WTC11 (cell line): ENCODE measurements around the gene ELP2. TPM values are rescaled to one million over a fixed set of nuclear protein-coding genes. Genes with fewer than 3 reads are reported as not detected.
A peak's percentile ranks its signal among the peaks of the same experiment; 100 is the strongest.

Experiments
- ATAC-seq: fragments of 200-7000 bp; cut with Tn5 transposase; 2 replicates; pipeline ENCODE4 v1.10.0; 2021; ENCODE audit warnings: mild to moderate bottlenecking, moderate library complexity
- CTCF ChIA-PET: fragments of 300-600 bp; sonication (Branson Sonifier 250); formaldehyde crosslinking; loops from one replicate; lab custom pipeline; 2021; ENCODE audit warnings: antibody characterized with exemption; lab: Charles Lee
- POLR2A ChIA-PET: fragments of 350-600 bp; sonication (Branson Sonifier 250); formaldehyde crosslinking; loops from one replicate; lab custom pipeline; 2021; ENCODE audit warnings: antibody characterized with exemption; lab: Charles Lee
- DNase-seq: peaks from one replicate; pipeline ENCODE4 v3.0.0; 2021; ENCODE audit warnings: low spot score
- H3K27ac Mint-ChIP-seq: 2 replicates; pipeline ENCODE4 v1.8.0; 2021; ENCODE audit warnings: mixed read lengths
- H3K27me3 Mint-ChIP-seq: 2 replicates; pipeline ENCODE4 v1.8.0; 2021; ENCODE audit warnings: low read depth, mild to moderate bottlenecking, moderate library complexity, mixed read lengths
- H3K36me3 Mint-ChIP-seq: 2 replicates; pipeline ENCODE4 v1.8.0; 2021; ENCODE audit warnings: mixed read lengths
- H3K4me1 Mint-ChIP-seq: 2 replicates; pipeline ENCODE4 v1.8.0; 2022; ENCODE audit warnings: mixed read lengths
- H3K4me3 Mint-ChIP-seq: 2 replicates; pipeline ENCODE4 v1.8.0; 2021; ENCODE audit warnings: mild to moderate bottlenecking, moderate library complexity, mixed read lengths
- H3K9me3 Mint-ChIP-seq: 2 replicates; pipeline ENCODE4 v1.8.0; 2021; ENCODE audit warnings: mixed read lengths
- CREM ChIP-seq: sonication (generic); formaldehyde crosslinking; IDR thresholded peaks from 2 replicates; pipeline ENCODE4 v1.8.1; 2022; ENCODE audit warnings: mild to moderate bottlenecking, missing genetic modification reagents, moderate library complexity
- FOXK1 ChIP-seq: sonication (generic); formaldehyde crosslinking; IDR thresholded peaks from 2 replicates; pipeline ENCODE4 v1.8.0; 2022; ENCODE audit warnings: mild to moderate bottlenecking, moderate library complexity, missing genetic modification reagents
- FOXP1 ChIP-seq: sonication (generic); formaldehyde crosslinking; IDR thresholded peaks from 2 replicates; pipeline ENCODE4 v1.8.0; 2022; ENCODE audit warnings: missing genetic modification reagents, mild to moderate bottlenecking, moderate library complexity, borderline replicate concordance
- MXD4 ChIP-seq: fragments of 250-450 bp; sonication (Bioruptor Pico); IDR thresholded peaks from 2 replicates; pipeline ENCODE4 v1.8.0; 2021; ENCODE audit warnings: mild to moderate bottlenecking, moderate library complexity, borderline replicate concordance
- NR3C1 ChIP-seq: sonication (generic); formaldehyde crosslinking; conservative IDR thresholded peaks from 2 replicates; pipeline ENCODE4 v1.8.1; 2023; ENCODE audit warnings: low read depth, mild to moderate bottlenecking, missing genetic modification reagents
- TCF7 ChIP-seq: sonication (generic); formaldehyde crosslinking; IDR thresholded peaks from 2 replicates; pipeline ENCODE4 v1.8.0; 2022; ENCODE audit warnings: mild to moderate bottlenecking, low read depth, missing genetic modification reagents, moderate library complexity
- ZBTB21 ChIP-seq: sonication (generic); formaldehyde crosslinking; IDR thresholded peaks from 2 replicates; pipeline ENCODE4 v1.8.1; 2023; ENCODE audit warnings: mild to moderate bottlenecking, missing genetic modification reagents, borderline replicate concordance
- ZNF121 ChIP-seq: sonication (generic); formaldehyde crosslinking; IDR thresholded peaks from 2 replicates; pipeline ENCODE4 v1.8.0; 2023; ENCODE audit warnings: missing genetic modification reagents
- total RNA-seq: library from RNA; stranded (reverse); gene quantifications from 3 replicates; pipeline ENCODE4 v1.2.3, GENCODE V29; 2021
- TF ChIP-seq, protein P1 (sequence below): sonication (generic); formaldehyde crosslinking; IDR thresholded peaks from 2 replicates; pipeline ENCODE4 v1.8.1; 2022; ENCODE audit warnings: low read depth, mild to moderate bottlenecking, moderate library complexity, missing genetic modification reagents, borderline replicate concordance
- TF ChIP-seq, protein P2 (sequence below): sonication (generic); formaldehyde crosslinking; IDR thresholded peaks from 2 replicates; pipeline ENCODE4 v1.8.1; 2023; ENCODE audit warnings: mild to moderate bottlenecking, moderate library complexity, missing genetic modification reagents
- TF ChIP-seq, protein P3 (sequence below): sonication (generic); formaldehyde crosslinking; IDR thresholded peaks from 2 replicates; pipeline ENCODE4 v1.8.0; 2023; ENCODE audit warnings: mild to moderate bottlenecking, missing genetic modification reagents
- TF ChIP-seq, protein P4 (sequence below): sonication (generic); formaldehyde crosslinking; conservative IDR thresholded peaks from 2 replicates; pipeline ENCODE4 v1.8.1; 2022; ENCODE audit warnings: mild to moderate bottlenecking, missing genetic modification reagents
- TF ChIP-seq, protein P5 (sequence below): sonication (generic); formaldehyde crosslinking; IDR thresholded peaks from 2 replicates; pipeline ENCODE4 v1.8.1; 2023; ENCODE audit warnings: mild to moderate bottlenecking, missing genetic modification reagents
- TF ChIP-seq, protein P6 (sequence below): fragments of 250-450 bp; sonication (Bioruptor Pico); IDR thresholded peaks from 2 replicates; pipeline ENCODE4 v1.9.0; 2021; ENCODE audit warnings: moderate library complexity, mild to moderate bottlenecking, inconsistent platforms, borderline replicate concordance

The ELP2 gene
- total RNA-seq, 1 experiment from 2014 or later: 141 TPM

DNA sequence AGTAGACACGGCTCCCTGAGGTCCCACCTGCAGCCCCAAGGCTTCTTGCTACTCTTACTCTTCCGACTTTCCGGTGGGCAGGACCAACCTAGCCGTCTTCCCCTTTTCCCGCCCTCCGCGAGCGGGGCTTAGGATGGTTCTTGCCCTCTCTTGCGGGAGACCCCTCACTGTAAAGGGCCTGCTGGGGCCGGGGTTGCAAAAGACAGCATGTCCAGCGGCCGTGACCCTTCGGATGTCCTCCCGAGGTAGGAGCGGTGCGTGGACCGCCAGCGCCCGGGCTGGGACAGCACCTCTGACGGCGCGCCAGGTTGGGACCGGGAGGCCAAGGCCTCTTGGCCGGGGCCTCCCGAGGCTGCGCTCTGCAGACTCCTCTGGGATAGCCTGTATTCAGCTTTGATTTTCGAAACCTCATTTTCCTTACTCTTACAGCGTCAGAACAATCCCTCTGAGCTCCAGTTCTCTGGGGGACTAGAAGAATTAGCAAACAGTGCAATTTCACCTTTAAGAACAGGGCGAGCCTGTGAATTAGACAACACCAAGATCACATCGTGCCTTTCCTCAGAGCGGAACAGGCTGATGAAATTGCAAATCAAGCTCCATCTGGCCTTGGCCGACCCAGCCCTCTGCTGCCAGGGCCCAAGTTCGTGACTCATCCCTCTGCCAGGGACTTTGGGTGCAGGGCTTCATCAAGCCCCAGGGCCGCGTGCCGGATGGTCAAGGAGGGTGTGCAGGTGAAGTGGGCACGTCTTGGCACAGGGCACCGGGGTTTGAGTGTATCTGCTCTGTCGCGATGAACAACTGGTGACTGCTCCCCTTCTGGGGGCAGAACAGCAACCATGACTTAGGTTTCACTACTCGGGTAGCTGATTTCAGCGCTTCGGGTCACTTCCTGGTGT is 58.4 kb downstream of the ELP2 start (continued):
- TF ChIP-seq, protein P1, sequence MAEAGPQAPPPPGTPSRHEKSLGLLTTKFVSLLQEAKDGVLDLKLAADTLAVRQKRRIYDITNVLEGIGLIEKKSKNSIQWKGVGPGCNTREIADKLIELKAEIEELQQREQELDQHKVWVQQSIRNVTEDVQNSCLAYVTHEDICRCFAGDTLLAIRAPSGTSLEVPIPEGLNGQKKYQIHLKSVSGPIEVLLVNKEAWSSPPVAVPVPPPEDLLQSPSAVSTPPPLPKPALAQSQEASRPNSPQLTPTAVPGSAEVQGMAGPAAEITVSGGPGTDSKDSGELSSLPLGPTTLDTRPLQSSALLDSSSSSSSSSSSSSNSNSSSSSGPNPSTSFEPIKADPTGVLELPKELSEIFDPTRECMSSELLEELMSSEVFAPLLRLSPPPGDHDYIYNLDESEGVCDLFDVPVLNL: 0 out of 2 replicates have a peak, but pooled peaks have one; percentile 61
- TF ChIP-seq FOXK1 (CRISPR knock-in tag) (peak; percentile 58; the same call in 1 of the 2 replicates), TCF7 (CRISPR knock-in tag) (peak; percentile 78; the same call in 1 of the 2 replicates), FOXP1 (CRISPR knock-in tag) (0 out of 2 replicates have a peak, but pooled peaks have one; percentile 68)
- TF ChIP-seq, protein P2, sequence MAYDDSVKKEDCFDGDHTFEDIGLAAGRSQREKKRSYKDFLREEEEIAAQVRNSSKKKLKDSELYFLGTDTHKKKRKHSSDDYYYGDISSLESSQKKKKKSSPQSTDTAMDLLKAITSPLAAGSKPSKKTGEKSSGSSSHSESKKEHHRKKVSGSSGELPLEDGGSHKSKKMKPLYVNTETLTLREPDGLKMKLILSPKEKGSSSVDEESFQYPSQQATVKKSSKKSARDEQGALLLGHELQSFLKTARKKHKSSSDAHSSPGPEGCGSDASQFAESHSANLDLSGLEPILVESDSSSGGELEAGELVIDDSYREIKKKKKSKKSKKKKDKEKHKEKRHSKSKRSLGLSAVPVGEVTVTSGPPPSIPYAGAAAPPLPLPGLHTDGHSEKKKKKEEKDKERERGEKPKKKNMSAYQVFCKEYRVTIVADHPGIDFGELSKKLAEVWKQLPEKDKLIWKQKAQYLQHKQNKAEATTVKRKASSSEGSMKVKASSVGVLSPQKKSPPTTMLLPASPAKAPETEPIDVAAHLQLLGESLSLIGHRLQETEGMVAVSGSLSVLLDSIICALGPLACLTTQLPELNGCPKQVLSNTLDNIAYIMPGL (CRISPR knock-in tag): 0 out of 2 replicates have a peak, but pooled peaks have one; percentile 12

DNA sequence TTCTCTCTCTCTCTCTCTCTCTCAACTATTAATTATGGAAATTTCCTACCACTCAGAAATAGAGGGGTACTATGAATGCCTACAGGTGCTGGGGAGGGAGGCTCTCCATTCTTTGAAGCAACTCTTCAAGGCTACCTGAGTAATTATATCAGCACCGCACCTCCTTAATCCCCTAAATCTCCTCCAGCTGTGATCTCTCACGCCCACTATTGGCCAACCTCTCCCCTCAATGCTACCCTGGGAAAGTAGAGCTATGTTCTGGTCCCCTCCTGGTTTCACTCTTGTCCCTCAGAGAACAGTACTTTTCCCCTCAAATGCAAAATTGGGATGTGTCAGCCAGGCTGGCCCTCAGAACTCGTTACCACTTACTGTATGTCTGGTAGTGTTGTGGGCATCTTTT is 59.2 kb downstream of the ELP2 start:
- DNase-seq (no peak), ATAC-seq (no peak)
- ChIA-PET POLR2A (interaction anchor here (0.6 to 2.1 kb wide), 5 partner anchors 8 to 217 kb away, joined by 3 to 8 read pairs (median 5); partner anchors contain the start of genes ELP2, FHOD3, RMP24 and SLC39A6), CTCF (interaction anchor here (0.8 to 4.6 kb wide), 12 partner anchors 9 to 238 kb away, joined by 3 to 29 read pairs (median 5); no protein-coding TSS in a partner anchor)
- H3K9me3 Mint-ChIP-seq: no peaks in the 10 kb centered on the region
- H3K27me3 Mint-ChIP-seq: peaks cover 49% of the 10 kb centered on the region
- TF ChIP-seq NR3C1 (no peak), ZNF121 (CRISPR knock-in tag) (no peak), CREM (no peak), MXD4 (CRISPR knock-in tag) (no peak), ZBTB21 (CRISPR knock-in tag) (no peak), TCF7 (CRISPR knock-in tag) (no peak), FOXP1 (CRISPR knock-in tag) (no peak)
- TF ChIP-seq, protein P3, sequence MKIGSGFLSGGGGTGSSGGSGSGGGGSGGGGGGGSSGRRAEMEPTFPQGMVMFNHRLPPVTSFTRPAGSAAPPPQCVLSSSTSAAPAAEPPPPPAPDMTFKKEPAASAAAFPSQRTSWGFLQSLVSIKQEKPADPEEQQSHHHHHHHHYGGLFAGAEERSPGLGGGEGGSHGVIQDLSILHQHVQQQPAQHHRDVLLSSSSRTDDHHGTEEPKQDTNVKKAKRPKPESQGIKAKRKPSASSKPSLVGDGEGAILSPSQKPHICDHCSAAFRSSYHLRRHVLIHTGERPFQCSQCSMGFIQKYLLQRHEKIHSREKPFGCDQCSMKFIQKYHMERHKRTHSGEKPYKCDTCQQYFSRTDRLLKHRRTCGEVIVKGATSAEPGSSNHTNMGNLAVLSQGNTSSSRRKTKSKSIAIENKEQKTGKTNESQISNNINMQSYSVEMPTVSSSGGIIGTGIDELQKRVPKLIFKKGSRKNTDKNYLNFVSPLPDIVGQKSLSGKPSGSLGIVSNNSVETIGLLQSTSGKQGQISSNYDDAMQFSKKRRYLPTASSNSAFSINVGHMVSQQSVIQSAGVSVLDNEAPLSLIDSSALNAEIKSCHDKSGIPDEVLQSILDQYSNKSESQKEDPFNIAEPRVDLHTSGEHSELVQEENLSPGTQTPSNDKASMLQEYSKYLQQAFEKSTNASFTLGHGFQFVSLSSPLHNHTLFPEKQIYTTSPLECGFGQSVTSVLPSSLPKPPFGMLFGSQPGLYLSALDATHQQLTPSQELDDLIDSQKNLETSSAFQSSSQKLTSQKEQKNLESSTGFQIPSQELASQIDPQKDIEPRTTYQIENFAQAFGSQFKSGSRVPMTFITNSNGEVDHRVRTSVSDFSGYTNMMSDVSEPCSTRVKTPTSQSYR: no peak
- TF ChIP-seq, protein P4, sequence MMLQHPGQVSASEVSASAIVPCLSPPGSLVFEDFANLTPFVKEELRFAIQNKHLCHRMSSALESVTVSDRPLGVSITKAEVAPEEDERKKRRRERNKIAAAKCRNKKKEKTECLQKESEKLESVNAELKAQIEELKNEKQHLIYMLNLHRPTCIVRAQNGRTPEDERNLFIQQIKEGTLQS (CRISPR knock-in tag): no peak
- TF ChIP-seq, protein P5, sequence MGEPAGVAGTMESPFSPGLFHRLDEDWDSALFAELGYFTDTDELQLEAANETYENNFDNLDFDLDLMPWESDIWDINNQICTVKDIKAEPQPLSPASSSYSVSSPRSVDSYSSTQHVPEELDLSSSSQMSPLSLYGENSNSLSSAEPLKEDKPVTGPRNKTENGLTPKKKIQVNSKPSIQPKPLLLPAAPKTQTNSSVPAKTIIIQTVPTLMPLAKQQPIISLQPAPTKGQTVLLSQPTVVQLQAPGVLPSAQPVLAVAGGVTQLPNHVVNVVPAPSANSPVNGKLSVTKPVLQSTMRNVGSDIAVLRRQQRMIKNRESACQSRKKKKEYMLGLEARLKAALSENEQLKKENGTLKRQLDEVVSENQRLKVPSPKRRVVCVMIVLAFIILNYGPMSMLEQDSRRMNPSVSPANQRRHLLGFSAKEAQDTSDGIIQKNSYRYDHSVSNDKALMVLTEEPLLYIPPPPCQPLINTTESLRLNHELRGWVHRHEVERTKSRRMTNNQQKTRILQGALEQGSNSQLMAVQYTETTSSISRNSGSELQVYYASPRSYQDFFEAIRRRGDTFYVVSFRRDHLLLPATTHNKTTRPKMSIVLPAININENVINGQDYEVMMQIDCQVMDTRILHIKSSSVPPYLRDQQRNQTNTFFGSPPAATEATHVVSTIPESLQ: no peak
- TF ChIP-seq, protein P6, sequence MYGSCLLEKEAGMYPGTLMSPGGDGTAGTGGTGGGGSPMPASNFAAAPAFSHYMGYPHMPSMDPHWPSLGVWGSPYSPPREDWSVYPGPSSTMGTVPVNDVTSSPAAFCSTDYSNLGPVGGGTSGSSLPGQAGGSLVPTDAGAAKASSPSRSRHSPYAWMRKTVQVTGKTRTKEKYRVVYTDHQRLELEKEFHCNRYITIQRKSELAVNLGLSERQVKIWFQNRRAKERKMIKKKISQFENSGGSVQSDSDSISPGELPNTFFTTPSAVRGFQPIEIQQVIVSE (CRISPR knock-in tag): no peak
- TF ChIP-seq, all 79 proteins: peak for 0
- peaks cover 5% of the 10 kb centered on the region; the same call in 1 of the 2 replicates for H3K36me3 Mint-ChIP-seq
- H3K4me3 Mint-ChIP-seq: peak overlapping the region; percentile 80
- H3K4me1 Mint-ChIP-seq: peaks cover 23% of the 10 kb centered on the region
- H3K27ac Mint-ChIP-seq: no peak overlapping the region; the same call in 1 of the 2 replicates
